Stomach (tissue), 9 donors: ENCODE data around the gene VWCE. TPM values are rescaled to one million over a fixed set of nuclear protein-coding genes. Genes with fewer than 3 reads are reported as not detected.
A peak's percentile ranks its signal among the peaks of the same experiment; 100 is the strongest.

Source experiments
- DNase-seq, 2 donors: peaks; one replicate each; pipeline versions ENCODE4 v3.0.0 to v3.0.0-alpha.2; 2013 to 2019
- H3K27ac ChIP-seq, 5 donors: fragments of 200-600 bp in 4 of 5; sonication (generic) in 4 of 5; one replicate each; pipeline ENCODE4 v1.5.1; 2013 to 2019; ENCODE audit warnings: mild to moderate bottlenecking in 1 of 5, moderate library complexity in 1 of 5
- H3K27me3 ChIP-seq, 3 donors: fragments of 200-600 bp; sonication (generic); one replicate each; pipeline ENCODE4 v1.5.1; 2017 to 2019; ENCODE audit warnings: mixed run types in 1 of 3
- H3K36me3 ChIP-seq, 4 donors: fragments of 200-600 bp; sonication (generic); 1 replicate in 3 of 4; 2 replicates in 1 of 4; pipeline ENCODE4 v1.5.1; 2016 to 2019
- H3K4me1 ChIP-seq, 4 donors: fragments of 200-600 bp; sonication (generic); one replicate each; pipeline ENCODE4 v1.5.1; 2016 to 2019
- H3K4me3 ChIP-seq, 4 donors: fragments of 200-600 bp; sonication (generic) in 3 of 4; one replicate each; pipeline ENCODE4 v1.5.1; 2016 to 2019; ENCODE audit warnings: mild to moderate bottlenecking in 1 of 4
- H3K9me3 ChIP-seq, 4 donors: fragments of 200-600 bp; sonication (generic); one replicate each; pipeline ENCODE4 v1.5.1; 2016 to 2019
- EP300 ChIP-seq: sonication (generic); formaldehyde crosslinking; IDR thresholded peaks from one replicate; pipeline ENCODE4 v1.6.1; 2017; ENCODE audit warnings: antibody characterized with exemption
- POLR2A ChIP-seq, 4 donors: fragments of 450-650 bp; IDR thresholded peaks; one replicate each; pipeline ENCODE4 v1.6.1; 2016; ENCODE audit warnings: antibody characterized with exemption in 4 of 4, control low read depth in 2 of 4, mild to moderate bottlenecking in 1 of 4, moderate library complexity in 1 of 4
- POLR2AphosphoS5 ChIP-seq, 3 donors: sonication (generic); formaldehyde crosslinking; IDR thresholded peaks; one replicate each; pipeline ENCODE4 v1.6.1; 2016; ENCODE audit warnings: antibody characterized with exemption in 3 of 3
- WGBS, 5 donors: extraction: QIAGEN DNeasy Blood & Tissue Kit in 3 of 5; methylation state at CpG; one replicate each; pipeline versions ENCODE4 v1.1.5 to v1.1.7; 2013 to 2018; 5-methylcytosine and 5-hydroxymethylcytosine counted together
- intact Hi-C: fragments of 100-400 bp; cut with DNase I; formaldehyde crosslinking; loops from one replicate; pipeline ENCODE4 v1.15.1; 2023; ENCODE audit warnings: low total_unique reads
- polyA plus RNA-seq, 3 donors: library from polyadenylated mRNA; stranded (reverse); fragments of 200-250 nt; gene quantifications; one replicate each; pipeline ENCODE4 v1.2.3, GENCODE V29; 2013
- total RNA-seq, 5 donors: library from RNA; depleted of rRNA; stranded (reverse); fragments of >200 nt; gene quantifications; one replicate each; pipeline versions ENCODE4 v1.1.0 to v1.2.3, GENCODE V29; 2014 to 2016
- TF ChIP-seq, protein P1 (sequence below), 7 experiments: fragments of 450-650 bp in 4 of 7; fragments of 200-600 bp in 3 of 7; sonication (generic) in 3 of 7; IDR thresholded peaks; one replicate each; pipeline ENCODE4 v1.5.1; 2016 to 2019; ENCODE audit warnings: antibody characterized with exemption in 7 of 7, control low read depth in 2 of 7, mild to moderate bottlenecking in 1 of 7
- donor health status: healthy with polysubstance abuse.
- donor health status: Bipolar disorder and iron deficiency.
- donor health status: healthy.

Gene VWCE
- total and polyA plus RNA-seq, 8 donors: 0.45 to 4.6 (median 1.1) TPM; not detected in 2

DNA sequence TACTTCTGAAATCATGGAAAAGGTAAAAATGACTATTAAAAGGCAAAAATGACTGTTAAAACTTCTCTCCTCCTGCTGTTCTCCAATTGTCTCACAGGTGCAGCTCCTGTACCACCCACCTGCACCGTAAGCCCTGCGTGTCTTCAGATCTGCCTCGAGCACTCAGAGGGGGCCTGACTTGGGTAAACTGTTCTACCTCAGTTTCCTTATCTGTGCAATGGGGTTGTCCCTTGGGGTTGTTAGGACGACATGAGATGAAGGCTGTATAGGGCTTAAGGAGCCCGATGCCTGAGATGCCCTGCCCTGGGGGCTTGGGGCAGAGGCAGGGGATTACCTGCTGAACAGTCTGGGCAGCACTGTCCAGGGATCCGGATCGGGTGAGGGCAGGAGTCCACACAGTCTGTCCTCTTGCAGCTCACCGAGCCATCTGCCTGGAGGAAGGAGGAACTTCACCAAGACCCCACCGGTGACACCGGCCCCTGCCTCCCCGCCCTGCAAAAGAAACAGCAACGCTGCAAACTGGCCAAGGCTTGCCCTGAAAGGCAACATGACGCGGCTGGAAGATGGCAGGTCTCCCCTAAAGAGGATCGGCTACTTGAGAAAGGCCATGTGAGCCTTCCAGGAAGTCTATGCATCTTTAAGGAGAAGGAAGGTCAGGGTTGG lies 26.4 kb downstream of the VWCE start:
- TF ChIP-seq EP300: no peak
- TF ChIP-seq POLR2A (IDR thresholded peaks at IDR 0.05): no peak
- TF ChIP-seq POLR2AphosphoS5 (IDR thresholded peaks at IDR 0.05): no peak
- TF ChIP-seq, protein P1, sequence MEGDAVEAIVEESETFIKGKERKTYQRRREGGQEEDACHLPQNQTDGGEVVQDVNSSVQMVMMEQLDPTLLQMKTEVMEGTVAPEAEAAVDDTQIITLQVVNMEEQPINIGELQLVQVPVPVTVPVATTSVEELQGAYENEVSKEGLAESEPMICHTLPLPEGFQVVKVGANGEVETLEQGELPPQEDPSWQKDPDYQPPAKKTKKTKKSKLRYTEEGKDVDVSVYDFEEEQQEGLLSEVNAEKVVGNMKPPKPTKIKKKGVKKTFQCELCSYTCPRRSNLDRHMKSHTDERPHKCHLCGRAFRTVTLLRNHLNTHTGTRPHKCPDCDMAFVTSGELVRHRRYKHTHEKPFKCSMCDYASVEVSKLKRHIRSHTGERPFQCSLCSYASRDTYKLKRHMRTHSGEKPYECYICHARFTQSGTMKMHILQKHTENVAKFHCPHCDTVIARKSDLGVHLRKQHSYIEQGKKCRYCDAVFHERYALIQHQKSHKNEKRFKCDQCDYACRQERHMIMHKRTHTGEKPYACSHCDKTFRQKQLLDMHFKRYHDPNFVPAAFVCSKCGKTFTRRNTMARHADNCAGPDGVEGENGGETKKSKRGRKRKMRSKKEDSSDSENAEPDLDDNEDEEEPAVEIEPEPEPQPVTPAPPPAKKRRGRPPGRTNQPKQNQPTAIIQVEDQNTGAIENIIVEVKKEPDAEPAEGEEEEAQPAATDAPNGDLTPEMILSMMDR (IDR thresholded peaks at IDR 0.05): no peak
- Histone ChIP-seq H3K36me3 (no peaks in the 10 kb centered on the region), H3K27ac (no peak overlapping the region), H3K27me3 (no peaks in the 10 kb centered on the region), H3K4me1 (peaks cover 0 to 23% (median 8%) of the 10 kb centered on the region in 4 donors), H3K4me3 (no peak overlapping the region), H3K9me3 (no peaks in the 10 kb centered on the region)
- 87 to 97% (median 93%) methylated on average over 13 to 15 of the region's 15 CpGs for WGBS, 5 donors
- intact Hi-C loops: no loop called here
- no peak for DNase-seq

DNA sequence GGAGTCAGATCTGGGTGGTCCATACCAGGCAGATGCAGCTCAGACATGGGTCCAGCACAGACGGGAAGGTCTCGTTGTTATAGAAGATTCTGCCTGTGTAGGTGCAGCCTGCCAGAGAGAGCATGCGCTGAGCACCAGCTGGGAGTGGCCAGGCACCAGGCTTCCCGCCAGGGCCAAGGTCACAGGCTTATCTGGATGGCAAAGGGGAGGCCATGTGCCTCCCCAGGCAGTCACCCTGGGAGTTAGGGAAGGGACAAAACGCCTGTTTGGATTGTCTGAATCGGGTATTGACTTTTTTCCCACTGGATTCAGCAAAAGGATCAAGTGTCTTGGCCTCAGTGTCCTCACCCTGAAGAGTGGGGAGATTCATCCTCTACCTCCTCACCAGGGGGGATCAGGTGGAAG lies 27.7 kb downstream of the VWCE start:
- Histone ChIP-seq H3K36me3 (no peaks in the 10 kb centered on the region), H3K9me3 (no peaks in the 10 kb centered on the region), H3K27ac (no peak overlapping the region), H3K27me3 (no peaks in the 10 kb centered on the region), H3K4me1 (peaks cover 0 to 13% (median 8%) of the 10 kb centered on the region in 4 donors), H3K4me3 (no peak overlapping the region)
- 21 to 52% (median 37%) methylated on average over 5 to 6 of the region's 6 CpGs for WGBS, 5 donors
- intact Hi-C loops: no loop called here
- TF ChIP-seq POLR2AphosphoS5 (IDR thresholded peaks at IDR 0.05) (peak in 1 of 3 donors; percentile 65), POLR2A (IDR thresholded peaks at IDR 0.05) (no peak)
- TF ChIP-seq, protein P1 (IDR thresholded peaks at IDR 0.05): no peak
- DNase-seq: peak; percentile 53 to 84

DNA sequence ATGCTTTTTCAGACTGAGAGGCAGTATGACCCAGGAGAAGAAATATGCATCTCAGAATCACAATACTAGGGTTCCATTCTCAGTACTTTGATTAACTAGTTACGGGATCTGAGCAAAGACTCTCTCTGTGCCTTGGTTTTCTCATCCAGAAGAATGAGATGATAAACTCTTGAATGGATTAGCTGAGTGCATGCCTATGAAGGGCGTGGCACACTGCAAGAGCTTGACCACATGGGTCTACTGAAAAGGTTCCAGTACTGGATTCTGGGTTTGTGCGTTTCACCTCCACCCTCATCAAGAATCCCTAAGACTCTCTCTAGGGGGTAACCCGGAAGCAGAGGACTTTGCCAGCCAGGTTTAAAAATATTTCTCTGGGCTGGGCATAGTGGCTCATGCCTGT lies 28.5 kb downstream of the VWCE start:
- intact Hi-C loops: no loop called here

DNA sequence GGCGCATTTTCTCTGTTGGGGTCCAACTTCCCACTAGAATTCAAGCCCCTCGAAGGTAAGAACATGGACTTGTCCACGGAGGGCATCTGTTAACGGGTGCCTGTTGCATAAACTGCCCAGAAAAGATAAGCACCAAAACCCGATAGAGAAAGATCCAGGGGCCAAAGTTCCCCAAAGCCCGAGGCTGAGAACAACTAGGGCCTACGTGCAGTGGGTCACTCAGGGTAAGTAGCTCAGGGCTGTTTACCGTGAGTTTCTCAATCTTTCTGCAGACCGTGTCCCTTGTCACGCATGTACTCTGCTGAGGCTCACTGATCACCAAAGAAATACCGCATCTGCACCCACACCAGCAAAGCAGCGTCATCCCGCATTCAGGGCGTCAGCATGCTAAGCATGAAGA lies 29.8 kb downstream of the VWCE start:
- 79 to 83% (median 80%) methylated on average over 14 of the region's 14 CpGs for WGBS, 5 donors
- intact Hi-C loops: no loop called here
- Histone ChIP-seq H3K27ac (no peak overlapping the region), H3K36me3 (no peaks in the 10 kb centered on the region), H3K9me3 (no peaks in the 10 kb centered on the region), H3K27me3 (no peaks in the 10 kb centered on the region), H3K4me1 (peaks cover 0 to 13% (median 8%) of the 10 kb centered on the region in 4 donors), H3K4me3 (no peak overlapping the region)
- no peak for TF ChIP-seq POLR2AphosphoS5 (IDR thresholded peaks at IDR 0.05)
- TF ChIP-seq, protein P1 (IDR thresholded peaks at IDR 0.05): no peak
- DNase-seq: no peak

More for the DNA sequence above, 28.5 kb downstream of the VWCE start:
- Histone ChIP-seq H3K27me3 (no peaks in the 10 kb centered on the region), H3K27ac (no peak overlapping the region), H3K4me1 (peaks cover 0 to 13% (median 8%) of the 10 kb centered on the region in 4 donors), H3K9me3 (no peaks in the 10 kb centered on the region), H3K4me3 (no peak overlapping the region), H3K36me3 (no peaks in the 10 kb centered on the region)
- WGBS, 5 donors: 40 to 64% (median 55%) methylated on average over 4 of the region's 4 CpGs
- TF ChIP-seq EP300 (no peak), POLR2AphosphoS5 (IDR thresholded peaks at IDR 0.05) (no peak), POLR2A (IDR thresholded peaks at IDR 0.05) (no peak)
- TF ChIP-seq, protein P1 (IDR thresholded peaks at IDR 0.05): no peak
- DNase-seq: no peak
